Activated CD4-positive, alpha-beta T cell treated with anti-CD3 and anti-CD28 coated beads, Interleukin-2, amount 10 ng/mL, durations not matched to agents 7 days and 5 days (primary cell): Measurements from ENCODE around the gene WASF1. TPM values are rescaled to one million over a fixed set of nuclear protein-coding genes. Genes with fewer than 3 reads are reported as not detected.

ENCODE experiments used
- CTCF ChIA-PET: fragments of 350-600 bp; sonication (Branson Sonifier 250); formaldehyde crosslinking; loops from one replicate; lab custom pipeline; 2021; ENCODE audit warnings: antibody characterized with exemption; lab: Charles Lee
- POLR2A ChIA-PET: fragments of 350-600 bp; sonication (Branson Sonifier 250); formaldehyde crosslinking; loops from one replicate; lab custom pipeline; 2021; ENCODE audit warnings: antibody characterized with exemption; lab: Charles Lee
- DNase-seq: peaks from one replicate; pipeline ENCODE4 v3.0.0-alpha.2; 2020
- H3K27ac Mint-ChIP-seq: one replicate; pipeline ENCODE4 v1.8.0; 2021; ENCODE audit warnings: mild to moderate bottlenecking, moderate library complexity, mixed read lengths
- H3K27me3 Mint-ChIP-seq: one replicate; pipeline ENCODE4 v1.8.0; 2021; ENCODE audit warnings: mixed read lengths
- H3K36me3 Mint-ChIP-seq: one replicate; pipeline ENCODE4 v1.8.0; 2021; ENCODE audit warnings: low read depth, mixed read lengths
- H3K4me1 Mint-ChIP-seq: one replicate; pipeline ENCODE4 v1.8.0; 2021; ENCODE audit warnings: mixed read lengths
- H3K4me3 Mint-ChIP-seq: one replicate; pipeline ENCODE4 v1.8.0; 2021; ENCODE audit warnings: mild to moderate bottlenecking, moderate library complexity, mixed read lengths
- H3K9me3 Mint-ChIP-seq: one replicate; pipeline ENCODE4 v1.8.0; 2021; ENCODE audit warnings: mixed read lengths
- total RNA-seq, 2 experiments: library from RNA; stranded (reverse); gene quantifications; one replicate each; pipeline ENCODE4 v1.2.3, GENCODE V29; 2021

Gene WASF1
- total RNA-seq, 2 experiments from 2014 or later: 0.45 to 0.46 TPM

- no peaks in the 10 kb centered on the region for H3K36me3 Mint-ChIP-seq
- ChIA-PET CTCF (interaction anchor here (0.6 kb wide), 1 partner anchor 1520 kb away, joined by 4 read pairs; no protein-coding TSS in a partner anchor), POLR2A (no interaction called here)
- no peak overlapping the region for H3K4me3 Mint-ChIP-seq
- H3K9me3 Mint-ChIP-seq: no peaks in the 10 kb centered on the region
- H3K27ac Mint-ChIP-seq: no peak overlapping the region
- H3K27me3 Mint-ChIP-seq: peaks cover 37% of the 10 kb centered on the region
- no peak for DNase-seq
- H3K4me1 Mint-ChIP-seq: peaks cover 8% of the 10 kb centered on the region
Measured at GRCh38 chr6:110064744-110065524, 114.5 kb downstream of the WASF1 start.

GRCh38 chr6:110063594-110064263 lies 115.7 kb downstream of the WASF1 start:
- Mint-ChIP-seq H3K9me3 (no peaks in the 10 kb centered on the region), H3K27me3 (peaks cover 42% of the 10 kb centered on the region), H3K4me3 (no peak overlapping the region), H3K27ac (no peak overlapping the region), H3K36me3 (no peaks in the 10 kb centered on the region), H3K4me1 (peaks cover 8% of the 10 kb centered on the region)
- DNase-seq: peak; percentile 9
- CTCF ChIA-PET: no interaction called here
- POLR2A ChIA-PET: interaction anchor here (0.7 kb wide), 1 partner anchor 544 kb away, joined by 3 read pairs; no protein-coding TSS in a partner anchor

DNA sequence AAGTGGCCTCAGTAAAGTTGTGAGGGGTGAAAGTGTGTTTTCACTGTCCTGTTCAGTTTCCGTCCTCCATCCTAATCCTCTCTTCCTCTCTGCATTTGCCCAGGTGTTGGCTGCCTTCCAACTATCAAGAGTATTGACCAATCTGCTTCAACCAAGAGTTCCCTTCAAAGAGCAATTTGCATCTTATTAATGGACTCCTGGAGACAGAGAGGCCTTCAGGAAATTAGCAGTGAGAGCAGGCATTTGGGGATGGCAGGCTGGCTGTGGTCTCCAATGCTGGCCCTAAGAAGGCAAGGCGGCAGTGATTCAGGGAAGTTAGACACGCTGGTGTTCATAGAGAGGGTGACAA lies 124.1 kb downstream of the WASF1 start:
- Mint-ChIP-seq H3K36me3 (no peaks in the 10 kb centered on the region), H3K27me3 (peaks cover 29% of the 10 kb centered on the region), H3K4me1 (no peaks in the 10 kb centered on the region), H3K4me3 (no peak overlapping the region), H3K27ac (no peak overlapping the region), H3K9me3 (no peaks in the 10 kb centered on the region)
- DNase-seq: no peak
- ChIA-PET CTCF (interaction anchor here (1.3 kb wide), 1 partner anchor 15 kb away, joined by 4 read pairs; no protein-coding TSS in a partner anchor), POLR2A (no interaction called here)

GRCh38 chr6:110054664-110055386 lies 124.6 kb downstream of the WASF1 start:
- Mint-ChIP-seq H3K27ac (no peak overlapping the region), H3K27me3 (peaks cover 24% of the 10 kb centered on the region), H3K4me1 (no peaks in the 10 kb centered on the region), H3K4me3 (no peak overlapping the region), H3K36me3 (no peaks in the 10 kb centered on the region), H3K9me3 (no peaks in the 10 kb centered on the region)
- CTCF ChIA-PET: interaction anchor here (0.7 to 2.1 kb wide), 3 partner anchors 12 to 15 kb away, joined by 3 to 11 read pairs (median 4); no protein-coding TSS in a partner anchor
- POLR2A ChIA-PET: no interaction called here
- no peak for DNase-seq

DNA sequence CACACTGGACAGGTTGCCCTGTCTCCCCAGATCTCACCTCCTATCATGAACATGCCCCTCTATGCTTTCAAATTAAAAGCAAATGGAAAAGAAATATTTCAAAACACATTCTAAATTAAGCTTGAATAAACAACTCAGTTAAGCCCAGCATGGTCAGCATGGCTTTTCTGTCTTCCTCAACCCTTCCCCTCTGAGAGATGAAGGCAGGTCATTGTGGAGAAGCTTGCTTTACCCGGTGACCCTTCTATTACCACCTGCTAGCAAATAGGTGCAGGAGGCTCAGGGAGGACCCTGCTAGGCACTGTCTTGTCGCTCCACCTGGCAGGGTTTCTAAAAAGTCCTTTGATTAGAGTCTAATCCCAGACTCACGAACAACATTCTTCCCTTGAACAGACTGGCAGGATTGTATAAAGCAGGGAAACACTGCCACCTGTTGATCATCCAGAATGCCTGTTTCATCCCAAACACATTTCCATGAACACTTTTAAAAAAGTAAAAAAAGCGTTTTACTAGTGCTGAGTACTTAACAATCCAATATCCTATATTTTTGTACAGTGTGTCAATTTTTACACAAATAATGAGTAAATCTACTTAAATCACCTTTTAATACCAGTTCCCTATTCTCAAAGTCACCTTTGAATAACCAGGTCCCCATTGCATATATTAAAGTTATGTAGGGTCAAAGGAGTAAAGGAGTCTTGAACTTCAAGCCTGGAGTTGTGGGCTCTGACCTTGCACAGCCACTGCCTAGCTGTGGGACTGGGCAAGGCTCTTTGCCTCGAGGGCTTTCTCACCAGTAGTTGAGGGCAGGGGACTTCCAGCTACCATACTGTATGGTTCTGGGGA lies 125.9 kb downstream of the WASF1 start:
- Mint-ChIP-seq H3K36me3 (no peaks in the 10 kb centered on the region), H3K27me3 (peaks cover 12% of the 10 kb centered on the region), H3K4me1 (no peaks in the 10 kb centered on the region), H3K27ac (no peak overlapping the region), H3K9me3 (no peaks in the 10 kb centered on the region), H3K4me3 (no peak overlapping the region)
- ChIA-PET POLR2A (no interaction called here), CTCF (interaction anchor here (0.7 to 2.1 kb wide), 3 partner anchors 13 to 353 kb away, joined by 3 to 11 read pairs (median 4); no protein-coding TSS in a partner anchor)
- peak; percentile 20 for DNase-seq

DNA sequence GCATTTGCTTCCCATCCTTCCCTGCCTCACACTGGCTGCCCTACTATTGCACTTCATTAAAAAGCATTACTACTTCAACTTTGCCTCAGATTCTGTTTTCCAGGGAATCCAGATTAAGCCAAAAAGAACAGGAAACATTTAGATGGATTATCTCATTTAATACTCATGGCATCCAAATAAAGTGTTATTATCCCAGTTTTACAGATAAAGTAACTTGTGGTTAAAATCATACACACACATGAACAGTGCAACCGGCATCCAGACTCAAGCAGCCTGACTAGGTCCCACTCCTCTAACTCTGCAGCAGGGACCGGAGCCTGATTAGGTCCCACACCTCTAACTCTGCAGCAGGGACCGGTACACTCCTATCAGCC lies 129.0 kb downstream of the WASF1 start:
- no peaks in the 10 kb centered on the region for H3K4me1 Mint-ChIP-seq
- no peak overlapping the region for H3K4me3 Mint-ChIP-seq
- ChIA-PET CTCF (interaction anchor here (3.1 kb wide), 1 partner anchor 11 kb away, joined by 14 read pairs; no protein-coding TSS in a partner anchor), POLR2A (no interaction called here)
- no peak for DNase-seq
- peaks cover 2% of the 10 kb centered on the region for H3K27me3 Mint-ChIP-seq
- H3K27ac Mint-ChIP-seq: no peak overlapping the region
- H3K9me3 Mint-ChIP-seq: no peaks in the 10 kb centered on the region
- no peaks in the 10 kb centered on the region for H3K36me3 Mint-ChIP-seq

Other genes starting within 250 kb of the WASF1 start
- gene GPR6, start 201.4 kb downstream of the WASF1 start, total RNA-seq: not detected
- 10 to 100 TPM; 25.1 to 30.5 TPM for gene CDC40, start 757 bp upstream of the WASF1 start, total RNA-seq
- not detected for gene METTL24, start 178.7 kb upstream of the WASF1 start, total RNA-seq
- not detected for gene DDO, start 235.9 kb upstream of the WASF1 start, total RNA-seq